ENCODE measurements around the gene ZBED4. TPM values are rescaled to one million over a fixed set of nuclear protein-coding genes. Genes with fewer than 3 reads are reported as not detected.

ZBED4 gene
- total and polyA plus RNA-seq, 2 of the 13 experiments (the other 11 are each of a cell fraction or from before 2014, with no cell fraction given): 5.4 to 9.6 TPM

DNA sequence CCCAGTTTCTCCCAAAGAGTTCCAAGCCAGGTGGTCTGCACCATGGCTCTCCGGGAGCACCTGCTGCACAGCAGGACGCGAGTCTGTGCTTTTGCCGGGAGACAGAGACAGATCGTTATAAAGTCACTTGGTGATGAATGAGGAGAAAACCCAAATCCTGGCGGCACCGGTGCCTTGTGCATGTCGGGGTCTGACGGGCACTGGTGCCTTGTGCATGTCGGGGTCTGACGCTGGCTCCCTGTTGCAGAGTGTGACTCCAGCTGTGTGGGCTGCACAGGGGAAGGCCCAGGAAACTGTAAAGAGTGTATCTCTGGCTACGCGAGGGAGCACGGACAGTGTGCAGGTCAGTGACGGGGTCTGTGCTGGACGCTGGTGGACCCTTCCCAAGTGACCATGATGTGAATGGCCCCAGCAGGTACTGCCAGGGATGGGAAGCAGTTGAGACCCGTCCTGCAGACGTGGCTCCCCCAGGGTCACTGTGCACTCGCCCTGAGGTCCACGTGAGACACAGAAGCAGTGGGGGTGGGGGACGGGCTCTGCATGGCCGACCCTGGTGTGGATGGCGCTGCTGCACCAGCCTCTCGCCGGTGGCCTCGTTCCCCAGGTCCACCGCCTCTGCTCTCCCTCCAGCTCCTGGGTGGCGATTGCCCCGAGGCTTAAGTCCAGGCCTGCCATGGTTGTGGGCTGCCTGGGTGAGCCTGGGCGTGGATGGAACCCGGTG is 70.6 kb downstream of the ZBED4 start:
- ChIA-PET POLR2A (no interaction called here), CTCF (ENCODE audit: low intra/inter-chr PET ratio, low total read pairs) (no interaction called here)
- peaks cover 11% of the 10 kb centered on the region for H3K4me1 ChIP-seq (ENCODE audit: insufficient read depth, low read length)
- H4K20me1 ChIP-seq (ENCODE audit: insufficient read depth, low read length): no peaks in the 10 kb centered on the region
- H3K9ac ChIP-seq (ENCODE audit: insufficient read depth, low read depth, low read length): no peak overlapping the region
- WGBS (ENCODE audit: low lambda C conversion rate): 95% methylated on average over 29 of the region's 31 CpGs
- H3K27me3 ChIP-seq (ENCODE audit: control insufficient read depth in 1 of 2, insufficient read depth in 2 of 2, low read length in 2 of 2): no peaks in the 10 kb centered on the region
- H3K36me3 ChIP-seq (replicated peaks in 1 of 2; ENCODE audit: control insufficient read depth in 1 of 2, insufficient read depth in 2 of 2, low read length in 2 of 2): peaks cover 0 to 10% of the 10 kb centered on the region in 2 experiments; a peak in 3 of 5 replicates
- intact Hi-C loops (cut with micrococcal nuclease; ENCODE audit: unreplicated experiment): no loop called here
- no peak overlapping the region for H3K4me3 ChIP-seq (replicated peaks in 1 of 3; ENCODE audit: insufficient read depth in 1 of 3, low read depth in 2 of 3, low read length in 3 of 3)
- no peak for DNase-seq (ENCODE audit: low spot score)
- ATAC-seq: no peak
- H3K4me2 ChIP-seq (ENCODE audit: low read depth, low read length): no peak overlapping the region
- TF ChIP-seq, protein P1, sequence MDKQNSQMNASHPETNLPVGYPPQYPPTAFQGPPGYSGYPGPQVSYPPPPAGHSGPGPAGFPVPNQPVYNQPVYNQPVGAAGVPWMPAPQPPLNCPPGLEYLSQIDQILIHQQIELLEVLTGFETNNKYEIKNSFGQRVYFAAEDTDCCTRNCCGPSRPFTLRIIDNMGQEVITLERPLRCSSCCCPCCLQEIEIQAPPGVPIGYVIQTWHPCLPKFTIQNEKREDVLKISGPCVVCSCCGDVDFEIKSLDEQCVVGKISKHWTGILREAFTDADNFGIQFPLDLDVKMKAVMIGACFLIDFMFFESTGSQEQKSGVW (CRISPR knock-in tag; IDR thresholded peaks at IDR 0.05; ENCODE audit: borderline replicate concordance): no peak
- TF ChIP-seq ZNF180 (CRISPR knock-in tag; IDR thresholded peaks at IDR 0.05; ENCODE audit: borderline replicate concordance, low read depth) (no peak), ZNF530 (CRISPR knock-in tag; IDR thresholded peaks at IDR 0.05; ENCODE audit: low read depth) (no peak), ZNF501 (CRISPR knock-in tag; IDR thresholded peaks at IDR 0.05) (no peak), XBP1 (CRISPR knock-in tag; IDR thresholded peaks at IDR 0.05) (no peak), ARHGAP35 (CRISPR knock-in tag; IDR thresholded peaks at IDR 0.05; ENCODE audit: borderline replicate concordance) (no peak), MTF1 (CRISPR knock-in tag; IDR thresholded peaks at IDR 0.05) (no peak), MAFK (conservative IDR thresholded peaks at IDR 0.05 in 1 of 2, IDR thresholded peaks at IDR 0.05 in 1 of 2; ENCODE audit: low read length in 2 of 2) (no peak)
- TF ChIP-seq, protein P2, sequence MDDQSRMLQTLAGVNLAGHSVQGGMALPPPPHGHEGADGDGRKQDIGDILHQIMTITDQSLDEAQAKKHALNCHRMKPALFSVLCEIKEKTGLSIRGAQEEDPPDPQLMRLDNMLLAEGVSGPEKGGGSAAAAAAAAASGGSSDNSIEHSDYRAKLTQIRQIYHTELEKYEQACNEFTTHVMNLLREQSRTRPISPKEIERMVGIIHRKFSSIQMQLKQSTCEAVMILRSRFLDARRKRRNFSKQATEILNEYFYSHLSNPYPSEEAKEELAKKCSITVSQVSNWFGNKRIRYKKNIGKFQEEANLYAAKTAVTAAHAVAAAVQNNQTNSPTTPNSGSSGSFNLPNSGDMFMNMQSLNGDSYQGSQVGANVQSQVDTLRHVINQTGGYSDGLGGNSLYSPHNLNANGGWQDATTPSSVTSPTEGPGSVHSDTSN (CRISPR knock-in tag; IDR thresholded peaks at IDR 0.05; ENCODE audit: borderline replicate concordance): no peak
- H3K9me3 ChIP-seq (ENCODE audit: low read length): no peaks in the 10 kb centered on the region
- H3K27ac ChIP-seq (ENCODE audit: extremely low read length, insufficient read depth, low read length): no peak overlapping the region
- FAIRE-seq: no peak
- no peaks in the 10 kb centered on the region for H3K79me2 ChIP-seq (ENCODE audit: insufficient read depth, low read length)
- no TSS peak for BruUV-seq (replicated peaks)
- in situ Hi-C loops (cut with HindIII; ENCODE audit: extremely low pct_ligation_motif_present, low pct_unique_long_range_greater_than_20kb): loop anchor here (5.0 kb wide), 1 partner anchor 157 kb away; no protein-coding TSS in a partner anchor
- H2AFZ ChIP-seq (ENCODE audit: low read length): no peak overlapping the region

Measured in HepG2 (cell line).